HEK293 (cell line): ENCODE data around the gene SERPING1.

Experiments used
- CTCF ChIP-seq: fragments of 450-650 bp; formaldehyde crosslinking; IDR thresholded peaks from 2 replicates; pipeline ENCODE4 v1.5.1; 2016; ENCODE audit warnings: missing biosample characterization, missing genetic modification characterization
- ZBTB11 ChIP-seq: fragments of 450-650 bp; formaldehyde crosslinking; conservative IDR thresholded peaks from 2 replicates; pipeline ENCODE4 v1.5.1; 2016; ENCODE audit warnings: low read depth, missing biosample characterization, missing genetic modification characterization

- TF ChIP-seq ZBTB11 (tag by site-specific recombination) (no peak), CTCF (no peak)
Measured at GRCh38 chr11:57632116-57632515, 34.6 kb downstream of the SERPING1 start.
